GM12878 (cell line): ENCODE data around the gene CRYBA1. TPM values are rescaled to one million over a fixed set of nuclear protein-coding genes. Genes with fewer than 3 reads are reported as not detected.

Experiments
- ATAC-seq: fragments of 200-7000 bp; cut with Tn5 transposase; 3 replicates; pipeline ENCODE4 v1.9.1; 2020; ENCODE audit warnings: mild to moderate bottlenecking, moderate library complexity
- BruUV-seq: library from RNA; stranded (reverse); fragments of 400-500 nt; replicated peaks from 2 replicates; lab custom pipeline; 2021; lab: Mats Ljungman, UMichigan
- CTCF ChIA-PET: fragments of 300-600 bp; sonication (Branson Sonifier 250); formaldehyde crosslinking; extraction: SDS; loops from one replicate; lab custom pipeline; 2021; ENCODE audit warnings: inconsistent platforms; lab: Yijun Ruan, JAX
- POLR2A ChIA-PET: fragments of 350-600 bp; formaldehyde crosslinking; extraction: SDS; loops from one replicate; lab custom pipeline; 2021; ENCODE audit warnings: inconsistent platforms; lab: Charles Lee
- RAD21 ChIA-PET: fragments of 300-600 bp; sonication (Branson Sonifier 250); formaldehyde crosslinking; loops from one replicate; lab custom pipeline; 2023; ENCODE audit warnings: antibody characterized with exemption; ENCODE audit not compliant: unreplicated experiment; lab: Charles Lee
- SMC1A ChIA-PET: fragments of 300-600 bp; sonication (Branson Sonifier 250); formaldehyde crosslinking; loops from one replicate; lab custom pipeline; 2023; ENCODE audit not compliant: unreplicated experiment, uncharacterized antibody; lab: Charles Lee
- DNase-seq: peaks from one replicate; pipeline ENCODE4 v3.0.0-alpha.2; 2011; ENCODE audit warnings: low read depth, low spot score
- FAIRE-seq: peaks from 3 replicates; lab custom pipeline; 2011; peaks lifted over from hg19 to GRCh38; lab: Jason Lieb, UNC
- H2AFZ ChIP-seq: 2 replicates; pipeline ENCODE4 v1.6.0; 2011; ENCODE audit warnings: low read depth, low read length, control low read depth; ENCODE audit not compliant: control insufficient read depth
- H3K27ac ChIP-seq: 2 replicates; pipeline ENCODE4 v1.5.1; 2011; ENCODE audit warnings: control low read depth; ENCODE audit not compliant: control insufficient read depth, insufficient read depth
- H3K27me3 ChIP-seq, 2 experiments: replicated peaks in 1 of 2; 2 replicates each; pipeline versions ENCODE4 v1.6.0 to v1.6.1; 2011; ENCODE audit warnings: low read length in 1 of 2; ENCODE audit not compliant: control insufficient read depth in 2 of 2, insufficient read depth in 2 of 2
- H3K36me3 ChIP-seq, 2 experiments: 2 replicates each; pipeline ENCODE4 v1.5.1; 2011; ENCODE audit warnings: low read length in 1 of 2; ENCODE audit not compliant: control insufficient read depth in 2 of 2, insufficient read depth in 2 of 2
- H3K4me1 ChIP-seq: 2 replicates; pipeline ENCODE4 v1.6.1; 2011; ENCODE audit warnings: mild to moderate bottlenecking, low read length, moderate library complexity, mixed read lengths; ENCODE audit not compliant: control insufficient read depth, insufficient read depth
- H3K4me2 ChIP-seq: 2 replicates; pipeline ENCODE4 v1.6.0; 2011; ENCODE audit warnings: control low read depth; ENCODE audit not compliant: control insufficient read depth, insufficient read depth
- H3K4me3 ChIP-seq: fragments of 200-600 bp; sonication (generic); 2 replicates; pipeline ENCODE4 v1.5.1; 2016
- H3K79me2 ChIP-seq: 2 replicates; pipeline ENCODE4 v1.6.0; 2011; ENCODE audit warnings: low read length; ENCODE audit not compliant: control insufficient read depth, insufficient read depth
- H3K9ac ChIP-seq: 2 replicates; pipeline ENCODE4 v1.8.0; 2011; ENCODE audit warnings: low read length, control low read depth, mixed read lengths; ENCODE audit not compliant: control insufficient read depth, insufficient read depth
- H3K9me3 ChIP-seq: replicated peaks from 3 replicates; pipeline ENCODE4 v1.5.1; 2011; ENCODE audit warnings: mild to moderate bottlenecking, low read length; ENCODE audit not compliant: control insufficient read depth, insufficient read depth
- H4K20me1 ChIP-seq: 2 replicates; pipeline ENCODE4 v1.6.0; 2011; ENCODE audit not compliant: control insufficient read depth, insufficient read depth
- NFIC ChIP-seq: IDR thresholded peaks from 2 replicates; pipeline ENCODE4 v1.6.1; 2012; ENCODE audit warnings: low read depth, mild to moderate bottlenecking, inconsistent platforms, low read length, moderate library complexity
- RFX5 ChIP-seq: IDR thresholded peaks from 2 replicates; pipeline ENCODE4 v1.6.1; 2011; ENCODE audit warnings: low read depth, low read length, improper control_type of control experiment
- SUPT20H ChIP-seq: IDR thresholded peaks from 2 replicates; pipeline ENCODE4 v1.6.1; 2011; ENCODE audit warnings: low read depth, mild to moderate bottlenecking, low read length, moderate library complexity, borderline replicate concordance; ENCODE audit not compliant: control insufficient read depth
- ZNF217 ChIP-seq: fragments of 450-650 bp; IDR thresholded peaks from 2 replicates; pipeline ENCODE4 v1.6.1; 2017; ENCODE audit warnings: antibody characterized with exemption, mild to moderate bottlenecking
- WGBS: methylation state at CpG from one replicate; pipeline ENCODE4 v1.1.6; 2016; ENCODE audit warnings: low lambda C conversion rate; ENCODE audit not compliant: insufficient replicate concordance, insufficient coverage; ENCODE audit errors: missing lambda C conversion rate; 5-methylcytosine and 5-hydroxymethylcytosine counted together
- in situ Hi-C: fragments of 300-500 bp; cut with MboI; formaldehyde crosslinking; loops from 9 replicates; pipeline ENCODE4 v1.14.3; 2018; ENCODE audit warnings: mixed read lengths
- intact Hi-C: fragments of 100-400 bp; cut with micrococcal nuclease; formaldehyde crosslinking; loops from one replicate; pipeline ENCODE4 v1.14.2; 2022; ENCODE audit not compliant: unreplicated experiment
- polyA plus RNA-seq, 11 experiments: library from polyadenylated mRNA; depleted of rRNA in 4 of 11; unstranded in 6 of 11; stranded (reverse) in 5 of 11; fragments of >200 nt; fragmentation: Nextera tagmentation in 4 of 11; fragmentation: Illumina TruSeq in 1 of 11; extraction: Ambion mirVana in 4 of 11; extraction: Trizol in 1 of 11; gene quantifications; 1 replicate in 1 of 11; 2 replicates in 10 of 11; pipeline versions ENCODE4 v1.2.1 to v1.2.3, GENCODE V29; 2011 to 2016; ENCODE audit warnings: inconsistent platforms in 2 of 11, missing spikeins in 2 of 11, low read depth in 1 of 11
- total RNA-seq, 4 experiments: library from RNA; depleted of rRNA in 3 of 4; stranded (reverse); fragments of >200 nt in 3 of 4; fragmentation: Illumina TruSeq in 1 of 4; extraction: Trizol in 1 of 4; gene quantifications; 2 replicates each; pipeline versions ENCODE4 v1.2.1 to v1.2.3, GENCODE V29; 2013 to 2021
- TF ChIP-seq, protein P1 (sequence below): IDR thresholded peaks from 2 replicates; pipeline ENCODE4 v1.6.1; 2012; ENCODE audit warnings: mild to moderate bottlenecking, low read depth, low read length
- TF ChIP-seq, protein P2 (sequence below): IDR thresholded peaks from 2 replicates; pipeline ENCODE4 v1.6.1; 2012; ENCODE audit warnings: low read length, inconsistent platforms
- TF ChIP-seq, protein P3 (sequence below): fragments of 450-650 bp; formaldehyde crosslinking; IDR thresholded peaks from 2 replicates; pipeline ENCODE4 v1.4.0; 2022; ENCODE audit warnings: mild to moderate bottlenecking, moderate library complexity

CRYBA1 gene
- total and polyA plus RNA-seq, 10 of the 15 experiments (the other 5 are each of a cell fraction or from before 2014, with no cell fraction given) = not detected

GRCh38 chr17:29248845-29249244 is 2.2 kb downstream of the CRYBA1 start:
- no peak for DNase-seq
- SMC1A ChIA-PET = interaction anchor here (0.6 kb wide), 1 partner anchor 359 kb away, joined by 3 read pairs; no protein-coding TSS in a partner anchor
- Histone ChIP-seq H3K27me3 (no peaks in the 10 kb centered on the region), H3K4me2 (no peak overlapping the region), H3K79me2 (no peaks in the 10 kb centered on the region), H3K4me1 (no peaks in the 10 kb centered on the region), H4K20me1 (no peaks in the 10 kb centered on the region), H2AFZ (no peak overlapping the region), H3K27ac (no peak overlapping the region), H3K9ac (no peak overlapping the region), H3K4me3 (no peak overlapping the region), H3K36me3 (no peaks in the 10 kb centered on the region), H3K9me3 (no peaks in the 10 kb centered on the region)
- RAD21 ChIA-PET = interaction anchor here (1.0 kb wide), 1 partner anchor 287 kb away, joined by 3 read pairs; no protein-coding TSS in a partner anchor
- CTCF ChIA-PET = interaction anchor here (4.7 kb wide), 1 partner anchor 99 kb away, joined by 20 read pairs; no protein-coding TSS in a partner anchor
- TF ChIP-seq RFX5 (no peak), NFIC (no peak), ZNF217 (no peak), SUPT20H (no peak)
- TF ChIP-seq, protein P1, sequence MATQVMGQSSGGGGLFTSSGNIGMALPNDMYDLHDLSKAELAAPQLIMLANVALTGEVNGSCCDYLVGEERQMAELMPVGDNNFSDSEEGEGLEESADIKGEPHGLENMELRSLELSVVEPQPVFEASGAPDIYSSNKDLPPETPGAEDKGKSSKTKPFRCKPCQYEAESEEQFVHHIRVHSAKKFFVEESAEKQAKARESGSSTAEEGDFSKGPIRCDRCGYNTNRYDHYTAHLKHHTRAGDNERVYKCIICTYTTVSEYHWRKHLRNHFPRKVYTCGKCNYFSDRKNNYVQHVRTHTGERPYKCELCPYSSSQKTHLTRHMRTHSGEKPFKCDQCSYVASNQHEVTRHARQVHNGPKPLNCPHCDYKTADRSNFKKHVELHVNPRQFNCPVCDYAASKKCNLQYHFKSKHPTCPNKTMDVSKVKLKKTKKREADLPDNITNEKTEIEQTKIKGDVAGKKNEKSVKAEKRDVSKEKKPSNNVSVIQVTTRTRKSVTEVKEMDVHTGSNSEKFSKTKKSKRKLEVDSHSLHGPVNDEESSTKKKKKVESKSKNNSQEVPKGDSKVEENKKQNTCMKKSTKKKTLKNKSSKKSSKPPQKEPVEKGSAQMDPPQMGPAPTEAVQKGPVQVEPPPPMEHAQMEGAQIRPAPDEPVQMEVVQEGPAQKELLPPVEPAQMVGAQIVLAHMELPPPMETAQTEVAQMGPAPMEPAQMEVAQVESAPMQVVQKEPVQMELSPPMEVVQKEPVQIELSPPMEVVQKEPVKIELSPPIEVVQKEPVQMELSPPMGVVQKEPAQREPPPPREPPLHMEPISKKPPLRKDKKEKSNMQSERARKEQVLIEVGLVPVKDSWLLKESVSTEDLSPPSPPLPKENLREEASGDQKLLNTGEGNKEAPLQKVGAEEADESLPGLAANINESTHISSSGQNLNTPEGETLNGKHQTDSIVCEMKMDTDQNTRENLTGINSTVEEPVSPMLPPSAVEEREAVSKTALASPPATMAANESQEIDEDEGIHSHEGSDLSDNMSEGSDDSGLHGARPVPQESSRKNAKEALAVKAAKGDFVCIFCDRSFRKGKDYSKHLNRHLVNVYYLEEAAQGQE = no peak
- TF ChIP-seq, protein P2, sequence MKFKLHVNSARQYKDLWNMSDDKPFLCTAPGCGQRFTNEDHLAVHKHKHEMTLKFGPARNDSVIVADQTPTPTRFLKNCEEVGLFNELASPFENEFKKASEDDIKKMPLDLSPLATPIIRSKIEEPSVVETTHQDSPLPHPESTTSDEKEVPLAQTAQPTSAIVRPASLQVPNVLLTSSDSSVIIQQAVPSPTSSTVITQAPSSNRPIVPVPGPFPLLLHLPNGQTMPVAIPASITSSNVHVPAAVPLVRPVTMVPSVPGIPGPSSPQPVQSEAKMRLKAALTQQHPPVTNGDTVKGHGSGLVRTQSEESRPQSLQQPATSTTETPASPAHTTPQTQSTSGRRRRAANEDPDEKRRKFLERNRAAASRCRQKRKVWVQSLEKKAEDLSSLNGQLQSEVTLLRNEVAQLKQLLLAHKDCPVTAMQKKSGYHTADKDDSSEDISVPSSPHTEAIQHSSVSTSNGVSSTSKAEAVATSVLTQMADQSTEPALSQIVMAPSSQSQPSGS = no peak
- TF ChIP-seq, protein P3, sequence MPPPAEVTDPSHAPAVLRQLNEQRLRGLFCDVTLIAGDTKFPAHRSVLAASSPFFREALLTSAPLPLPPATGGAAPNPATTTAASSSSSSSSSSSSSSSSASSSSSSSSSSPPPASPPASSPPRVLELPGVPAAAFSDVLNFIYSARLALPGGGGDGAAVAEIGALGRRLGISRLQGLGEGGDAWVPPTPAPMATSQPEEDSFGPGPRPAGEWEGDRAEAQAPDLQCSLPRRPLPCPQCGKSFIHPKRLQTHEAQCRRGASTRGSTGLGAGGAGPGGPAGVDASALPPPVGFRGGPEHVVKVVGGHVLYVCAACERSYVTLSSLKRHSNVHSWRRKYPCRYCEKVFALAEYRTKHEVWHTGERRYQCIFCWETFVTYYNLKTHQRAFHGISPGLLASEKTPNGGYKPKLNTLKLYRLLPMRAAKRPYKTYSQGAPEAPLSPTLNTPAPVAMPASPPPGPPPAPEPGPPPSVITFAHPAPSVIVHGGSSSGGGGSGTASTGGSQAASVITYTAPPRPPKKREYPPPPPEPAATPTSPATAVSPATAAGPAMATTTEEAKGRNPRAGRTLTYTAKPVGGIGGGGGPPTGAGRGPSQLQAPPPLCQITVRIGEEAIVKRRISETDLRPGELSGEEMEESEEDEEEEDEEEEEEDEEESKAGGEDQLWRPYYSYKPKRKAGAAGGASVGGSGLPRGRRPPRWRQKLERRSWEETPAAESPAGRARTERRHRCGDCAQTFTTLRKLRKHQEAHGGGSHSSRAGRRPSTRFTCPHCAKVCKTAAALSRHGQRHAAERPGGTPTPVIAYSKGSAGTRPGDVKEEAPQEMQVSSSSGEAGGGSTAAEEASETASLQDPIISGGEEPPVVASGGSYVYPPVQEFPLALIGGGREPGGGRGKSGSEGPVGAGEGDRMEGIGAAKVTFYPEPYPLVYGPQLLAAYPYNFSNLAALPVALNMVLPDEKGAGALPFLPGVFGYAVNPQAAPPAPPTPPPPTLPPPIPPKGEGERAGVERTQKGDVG (CRISPR knock-in tag) = no peak
- 79% methylated on average over 5 of the region's 5 CpGs for WGBS
- BruUV-seq = no TSS peak
- POLR2A ChIA-PET = no interaction called here
- no peak for FAIRE-seq
- no peak for ATAC-seq
- in situ Hi-C loops = no loop called here
- intact Hi-C loops = no loop called here
